ENCODE measurements around the gene PPFIA2.

Gene PPFIA2

DNA sequence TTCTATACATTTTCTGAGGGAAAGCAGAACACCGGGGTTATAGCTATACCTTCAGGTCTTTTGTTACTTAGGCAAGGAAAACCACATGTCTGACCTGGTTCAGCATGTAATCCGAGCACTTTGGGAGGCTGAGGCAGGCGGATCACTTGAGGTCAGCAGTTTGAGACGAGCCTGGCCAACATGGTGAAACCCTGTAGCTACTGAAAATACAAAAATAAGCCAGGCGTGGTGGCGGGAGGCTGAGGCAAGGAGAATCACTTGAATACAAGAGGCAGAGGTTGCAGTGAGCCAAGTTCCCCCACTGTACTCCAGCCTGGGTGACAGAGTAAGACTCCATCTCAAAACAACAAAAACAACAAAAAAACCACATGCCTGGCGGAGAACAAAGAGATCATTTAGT is 503.7 kb downstream of the PPFIA2 start:
- TF ChIP-seq, protein P1, sequence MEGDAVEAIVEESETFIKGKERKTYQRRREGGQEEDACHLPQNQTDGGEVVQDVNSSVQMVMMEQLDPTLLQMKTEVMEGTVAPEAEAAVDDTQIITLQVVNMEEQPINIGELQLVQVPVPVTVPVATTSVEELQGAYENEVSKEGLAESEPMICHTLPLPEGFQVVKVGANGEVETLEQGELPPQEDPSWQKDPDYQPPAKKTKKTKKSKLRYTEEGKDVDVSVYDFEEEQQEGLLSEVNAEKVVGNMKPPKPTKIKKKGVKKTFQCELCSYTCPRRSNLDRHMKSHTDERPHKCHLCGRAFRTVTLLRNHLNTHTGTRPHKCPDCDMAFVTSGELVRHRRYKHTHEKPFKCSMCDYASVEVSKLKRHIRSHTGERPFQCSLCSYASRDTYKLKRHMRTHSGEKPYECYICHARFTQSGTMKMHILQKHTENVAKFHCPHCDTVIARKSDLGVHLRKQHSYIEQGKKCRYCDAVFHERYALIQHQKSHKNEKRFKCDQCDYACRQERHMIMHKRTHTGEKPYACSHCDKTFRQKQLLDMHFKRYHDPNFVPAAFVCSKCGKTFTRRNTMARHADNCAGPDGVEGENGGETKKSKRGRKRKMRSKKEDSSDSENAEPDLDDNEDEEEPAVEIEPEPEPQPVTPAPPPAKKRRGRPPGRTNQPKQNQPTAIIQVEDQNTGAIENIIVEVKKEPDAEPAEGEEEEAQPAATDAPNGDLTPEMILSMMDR (IDR thresholded peaks at IDR 0.05; ENCODE audit: unreplicated experiment in 3 of 3), result no peak
- H3K4me3 Mint-ChIP-seq, result no peak overlapping the region
- H3K36me3 Mint-ChIP-seq (ENCODE audit: low read depth), result peaks cover 19% of the 10 kb centered on the region
- H3K27me3 Mint-ChIP-seq (ENCODE audit: low read depth), result no peaks in the 10 kb centered on the region
- H3K4me1 Mint-ChIP-seq, result no peaks in the 10 kb centered on the region
- H3K27ac Mint-ChIP-seq, result peak overlapping the region in 1 of 3 experiments; percentile 49
- no peaks in the 10 kb centered on the region for H3K9me3 Mint-ChIP-seq

DNA sequence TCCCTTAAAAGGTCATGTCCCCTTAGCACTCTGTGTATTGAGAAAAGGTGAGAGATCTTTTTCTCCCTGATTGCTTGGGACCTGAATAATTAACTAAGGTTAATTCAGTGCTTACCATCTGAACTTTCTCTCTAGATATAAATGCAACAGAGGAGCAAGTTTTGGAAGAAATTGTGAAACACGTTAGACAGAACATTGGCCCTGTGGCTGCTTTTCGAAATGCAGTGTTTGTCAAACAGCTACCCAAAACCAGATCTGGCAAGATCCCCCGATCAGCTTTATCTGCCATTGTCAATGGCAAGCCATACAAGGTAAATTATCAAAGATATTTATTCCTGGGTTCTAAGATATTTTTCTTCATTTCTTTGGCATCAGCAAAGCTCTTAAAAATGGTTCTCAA is 505.8 kb downstream of the PPFIA2 start:
- peaks cover 19% of the 10 kb centered on the region for H3K36me3 Mint-ChIP-seq (ENCODE audit: low read depth)
- no peaks in the 10 kb centered on the region for H3K4me1 Mint-ChIP-seq
- H3K4me3 Mint-ChIP-seq, result no peak overlapping the region
- no peak overlapping the region for H3K27ac Mint-ChIP-seq
- TF ChIP-seq, protein P1 (IDR thresholded peaks at IDR 0.05; ENCODE audit: unreplicated experiment in 3 of 3), result no peak
- H3K27me3 Mint-ChIP-seq (ENCODE audit: low read depth), result no peaks in the 10 kb centered on the region
- H3K9me3 Mint-ChIP-seq, result no peaks in the 10 kb centered on the region

DNA sequence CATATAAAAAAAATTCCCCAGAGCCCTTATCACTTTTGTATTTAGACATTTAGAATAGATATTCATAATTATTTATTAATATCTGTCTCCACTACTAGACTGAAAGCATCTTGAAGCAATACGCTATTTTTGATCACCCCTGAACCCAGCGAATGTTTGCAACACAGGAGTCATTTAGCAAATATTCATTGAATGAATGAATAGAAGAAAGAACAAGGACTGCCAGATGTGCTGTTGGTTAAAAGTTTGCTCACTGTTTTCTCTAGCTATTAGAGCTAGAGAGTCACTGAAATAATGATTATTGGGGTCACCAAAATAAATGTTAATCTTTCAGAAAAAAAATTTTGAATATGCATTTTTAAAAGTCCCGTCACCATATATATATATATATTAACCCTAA is 506.9 kb downstream of the PPFIA2 start:
- H3K9me3 Mint-ChIP-seq, result no peaks in the 10 kb centered on the region
- H3K27me3 Mint-ChIP-seq (ENCODE audit: low read depth), result no peaks in the 10 kb centered on the region
- H3K27ac Mint-ChIP-seq, result no peak overlapping the region
- no peaks in the 10 kb centered on the region for H3K4me1 Mint-ChIP-seq
- no peak overlapping the region for H3K4me3 Mint-ChIP-seq
- peaks cover 19% of the 10 kb centered on the region for H3K36me3 Mint-ChIP-seq (ENCODE audit: low read depth)
- TF ChIP-seq, protein P1 (IDR thresholded peaks at IDR 0.05; ENCODE audit: unreplicated experiment in 3 of 3), result no peak

DNA sequence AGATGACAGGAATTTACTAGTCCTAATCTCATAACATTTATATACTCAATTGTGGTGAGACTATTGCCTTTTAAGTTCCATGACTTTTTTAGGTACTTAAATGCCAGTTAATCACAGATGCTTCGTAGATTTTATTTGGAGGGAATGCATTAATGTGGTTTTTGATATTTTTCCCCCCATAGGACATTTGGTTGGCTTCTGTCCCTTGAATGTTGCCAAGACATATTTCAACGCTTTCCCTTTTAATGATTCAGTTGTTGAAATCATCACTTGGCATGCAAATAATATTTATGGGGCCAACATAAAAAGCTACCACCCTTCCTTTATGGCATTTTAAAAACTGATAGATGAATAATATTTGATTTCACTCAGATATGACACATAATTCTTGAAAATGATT is 509.2 kb downstream of the PPFIA2 start:
- Mint-ChIP-seq H3K27me3 (ENCODE audit: low read depth) (no peaks in the 10 kb centered on the region), H3K4me3 (no peak overlapping the region), H3K9me3 (no peaks in the 10 kb centered on the region), H3K27ac (no peak overlapping the region), H3K36me3 (ENCODE audit: low read depth) (peaks cover 17% of the 10 kb centered on the region), H3K4me1 (peaks cover 12% of the 10 kb centered on the region)
- TF ChIP-seq, protein P1 (IDR thresholded peaks at IDR 0.05; ENCODE audit: unreplicated experiment in 3 of 3), result no peak

DNA sequence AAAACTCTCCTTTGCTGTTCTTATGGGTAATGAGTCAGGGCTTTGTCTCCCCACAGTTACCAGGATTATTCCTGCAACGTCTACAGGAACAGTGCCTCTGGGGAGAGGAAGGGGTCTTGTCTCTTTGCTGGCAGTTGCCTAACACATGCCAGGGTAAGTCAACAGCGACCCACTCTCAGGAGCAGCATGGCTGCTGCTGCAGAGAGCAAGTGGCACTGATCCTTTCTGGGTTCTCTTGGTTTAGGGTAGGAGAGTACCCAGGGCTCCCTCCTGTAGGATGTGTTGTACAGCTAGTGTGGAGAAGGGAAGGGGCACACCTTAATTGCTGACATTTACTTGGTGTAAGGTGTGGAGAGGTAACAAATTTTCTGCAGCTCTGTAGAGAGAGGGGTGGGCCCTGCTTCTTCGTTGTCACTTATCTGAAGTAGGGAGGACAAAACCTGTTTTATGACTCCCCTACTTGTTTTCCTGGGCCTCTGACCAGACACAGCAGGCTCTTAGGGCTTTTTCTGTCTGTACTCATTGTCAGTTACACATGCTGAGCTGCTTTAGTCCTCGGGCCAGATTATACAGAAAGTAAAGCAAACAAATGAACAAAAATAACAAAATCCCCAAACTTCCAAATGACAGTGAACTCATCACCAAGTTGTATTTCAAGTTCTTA is 513.1 kb downstream of the PPFIA2 start:
- H3K27ac Mint-ChIP-seq, result peak overlapping the region; percentile 87 to 94 (median 93)
- peaks cover 32% of the 10 kb centered on the region for H3K36me3 Mint-ChIP-seq (ENCODE audit: low read depth)
- peaks cover 21% of the 10 kb centered on the region for H3K9me3 Mint-ChIP-seq
- no peak overlapping the region for H3K4me3 Mint-ChIP-seq
- peaks cover 12% of the 10 kb centered on the region for H3K4me1 Mint-ChIP-seq
- TF ChIP-seq, protein P1 (IDR thresholded peaks at IDR 0.05; ENCODE audit: unreplicated experiment in 3 of 3), result no peak
- no peaks in the 10 kb centered on the region for H3K27me3 Mint-ChIP-seq (ENCODE audit: low read depth)

DNA sequence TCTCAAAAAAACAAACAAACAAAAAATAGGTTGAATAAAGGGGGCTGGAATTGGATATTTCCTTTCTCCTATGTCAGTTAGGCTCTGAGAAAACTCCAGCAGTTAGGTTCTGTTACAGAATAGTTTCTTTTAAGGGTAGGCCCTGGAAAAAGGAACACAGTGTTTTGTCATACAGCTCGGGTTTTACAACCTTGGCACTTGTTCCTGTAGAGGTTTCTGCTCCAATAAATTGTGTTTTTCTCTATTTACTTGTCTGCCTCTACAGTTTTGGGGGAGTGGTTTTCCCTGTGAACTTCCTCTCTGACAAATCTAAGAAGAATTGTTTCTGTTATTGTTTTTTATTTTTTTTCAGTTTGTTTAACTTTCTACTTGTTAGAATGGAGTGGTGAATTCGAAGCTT is 513.7 kb downstream of the PPFIA2 start:
- no peaks in the 10 kb centered on the region for H3K27me3 Mint-ChIP-seq (ENCODE audit: low read depth)
- H3K4me3 Mint-ChIP-seq, result no peak overlapping the region
- TF ChIP-seq, protein P1 (IDR thresholded peaks at IDR 0.05; ENCODE audit: unreplicated experiment in 3 of 3), result no peak
- peaks cover 23% of the 10 kb centered on the region for H3K9me3 Mint-ChIP-seq
- peaks cover 32% of the 10 kb centered on the region for H3K36me3 Mint-ChIP-seq (ENCODE audit: low read depth)
- H3K27ac Mint-ChIP-seq, result peak overlapping the region; percentile 87 to 94 (median 93)
- peaks cover 12% of the 10 kb centered on the region for H3K4me1 Mint-ChIP-seq

Measured in nephron (organoid).